Ramos (cell line): ENCODE data around the gene SUMO4.

Experiments used
- in situ Hi-C: fragments of 300-500 bp; cut with MboI; formaldehyde crosslinking; loops from one replicate; pipeline ENCODE4 v1.14.3; 2022; ENCODE audit warnings: low sequenced_read_pairs; ENCODE audit not compliant: unreplicated experiment

Gene SUMO4

DNA sequence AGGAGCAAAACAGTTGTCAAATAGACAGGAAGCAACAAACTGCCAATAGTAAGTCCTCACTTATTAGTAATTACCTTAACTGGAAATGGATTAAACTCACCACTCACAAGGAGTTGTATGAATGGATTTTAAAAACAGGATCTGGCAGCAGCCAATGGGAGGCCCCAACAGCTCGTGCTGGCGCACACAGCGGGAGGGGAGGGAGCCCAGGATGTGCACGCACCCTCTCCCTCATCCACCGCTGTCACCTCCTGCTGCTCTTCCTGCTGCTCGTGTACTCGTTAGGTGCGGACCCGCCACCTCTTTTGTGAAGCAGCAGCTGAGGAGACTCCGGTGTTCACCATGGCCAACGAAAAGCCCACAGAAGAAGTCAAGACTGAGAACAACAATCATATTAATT is at the start of gene SUMO4:
TSS of gene SUMO4 (plus strand) at position 213 of the 400 bp plus-strand sequence. CDS start at position 343, 130 bp downstream.
- in situ Hi-C loops = no loop called here

DNA sequence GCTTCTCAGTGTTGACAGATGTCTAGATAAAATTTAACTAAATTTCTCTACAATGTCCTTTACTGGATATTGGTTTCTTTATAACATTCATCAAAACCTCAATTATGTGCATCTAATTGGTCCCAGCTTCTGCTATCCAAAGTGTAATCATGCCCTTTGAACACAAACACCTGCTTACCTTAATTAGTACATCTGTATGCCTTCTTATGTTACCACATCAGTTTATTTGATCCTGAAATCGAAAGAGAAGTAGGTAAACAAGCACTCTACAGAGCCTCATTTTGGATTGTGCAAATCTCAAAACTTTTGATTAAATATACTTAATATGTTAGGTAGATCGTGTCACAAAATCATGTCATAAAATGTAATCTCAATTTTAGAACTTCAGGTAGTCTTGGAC is 46.1 kb upstream of the SUMO4 start:
- in situ Hi-C loops = no loop called here

DNA sequence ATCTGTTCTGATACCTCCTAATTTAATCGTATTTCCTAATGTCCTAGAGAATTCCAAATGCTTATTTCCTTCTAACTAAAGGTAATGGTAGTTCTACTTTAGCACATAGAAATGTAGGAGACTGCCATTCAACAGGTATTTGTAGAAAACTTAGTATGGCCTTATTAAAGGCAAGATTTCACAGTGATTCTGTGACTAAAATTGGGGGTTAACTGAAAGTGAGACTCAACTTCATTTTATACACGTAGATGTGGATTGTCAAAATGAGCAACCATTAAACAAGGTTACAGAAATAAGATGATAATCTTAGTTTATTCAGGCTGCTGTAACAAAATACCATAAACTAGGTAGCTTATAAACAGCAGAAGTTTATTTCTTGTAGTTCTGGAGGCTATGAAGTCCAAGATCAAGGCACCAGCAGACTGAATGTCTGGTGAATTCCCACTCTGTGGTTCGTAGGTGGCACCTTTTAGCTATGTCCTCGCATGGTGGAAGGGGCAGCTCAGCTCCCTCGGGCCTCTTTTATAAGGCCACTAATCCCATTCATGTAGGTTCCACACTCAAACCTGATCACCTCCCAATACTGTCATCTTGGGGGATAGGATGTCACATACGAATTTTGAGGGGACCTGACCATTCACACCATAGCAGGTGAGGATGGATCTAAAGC is 43.8 kb upstream of the SUMO4 start:
- in situ Hi-C loops = no loop called here

DNA sequence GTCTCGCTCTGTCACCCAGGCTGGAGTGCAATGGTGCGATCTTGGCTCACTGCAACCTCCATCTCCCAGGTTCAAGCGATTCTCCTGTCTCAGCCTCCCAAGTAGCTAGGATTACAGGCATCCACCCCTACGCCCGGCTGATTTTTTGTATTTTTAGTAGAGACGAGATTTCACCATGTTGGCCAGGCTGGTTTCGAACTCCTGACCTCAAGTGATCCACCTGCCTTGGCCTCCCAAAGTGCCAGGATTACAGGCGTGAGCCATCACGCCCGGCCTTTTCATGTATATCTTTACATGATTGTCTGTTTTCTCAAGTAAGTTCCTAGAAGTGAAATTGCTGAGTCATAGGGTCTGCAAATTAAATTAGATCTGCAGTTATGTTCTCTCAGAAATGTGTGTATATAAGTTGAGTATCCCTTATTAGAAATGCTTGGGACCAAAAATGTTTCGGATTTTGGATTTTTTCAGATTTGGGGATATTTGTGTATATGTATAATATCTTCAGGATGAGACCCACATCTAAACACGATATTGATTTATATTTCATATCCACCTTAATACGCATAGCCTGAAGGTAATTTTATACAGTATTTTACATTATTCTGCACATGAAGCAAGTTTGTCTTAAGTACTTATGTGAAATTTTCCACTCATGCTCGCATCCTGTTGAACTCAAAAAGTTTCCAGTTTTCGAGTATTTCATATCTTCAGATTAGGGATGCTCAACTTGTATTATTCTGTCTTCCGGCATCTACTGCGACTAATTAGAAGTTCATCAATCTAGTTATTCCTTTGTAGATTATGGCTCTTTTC is 42.1 kb upstream of the SUMO4 start:
- in situ Hi-C loops = no loop called here

DNA sequence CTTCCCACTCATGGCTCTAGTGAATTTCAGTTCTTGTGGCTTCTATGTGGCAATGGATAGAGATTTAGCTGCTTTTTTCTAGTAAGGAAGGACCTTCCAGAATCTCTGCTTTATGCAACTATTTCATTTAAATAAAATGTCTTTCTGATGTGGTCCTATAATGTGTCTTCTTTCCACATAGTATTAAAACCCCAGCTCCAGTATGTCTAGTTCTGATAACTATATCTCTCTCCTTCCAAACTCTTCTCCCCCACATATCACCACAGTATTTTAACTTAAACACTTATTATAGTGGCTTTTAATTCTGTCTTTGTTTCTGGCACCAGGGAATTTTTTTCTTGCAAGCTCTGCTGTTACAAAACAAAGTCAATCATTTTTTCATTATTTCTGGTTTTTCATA is 40.6 kb upstream of the SUMO4 start:
- in situ Hi-C loops = no loop called here

DNA sequence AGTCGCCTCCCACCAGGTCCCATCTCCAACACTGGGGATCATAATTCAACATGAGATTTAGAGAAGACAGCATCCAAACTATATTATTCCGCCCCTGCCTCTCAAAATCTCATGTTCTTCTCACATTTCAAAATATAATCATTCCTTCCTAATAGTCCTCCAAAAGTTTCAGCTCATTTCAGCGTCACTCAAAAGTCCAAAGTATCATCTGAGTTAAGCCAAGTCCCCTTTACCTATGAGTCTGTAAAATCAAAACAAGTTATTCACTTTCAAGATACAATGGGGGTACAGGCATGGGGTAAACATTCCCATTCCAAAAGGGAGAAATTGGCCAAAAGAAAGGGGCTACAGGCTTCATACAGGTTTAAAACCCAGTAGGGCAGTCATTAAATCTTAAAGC is 39.5 kb upstream of the SUMO4 start:
- in situ Hi-C loops = no loop called here

DNA sequence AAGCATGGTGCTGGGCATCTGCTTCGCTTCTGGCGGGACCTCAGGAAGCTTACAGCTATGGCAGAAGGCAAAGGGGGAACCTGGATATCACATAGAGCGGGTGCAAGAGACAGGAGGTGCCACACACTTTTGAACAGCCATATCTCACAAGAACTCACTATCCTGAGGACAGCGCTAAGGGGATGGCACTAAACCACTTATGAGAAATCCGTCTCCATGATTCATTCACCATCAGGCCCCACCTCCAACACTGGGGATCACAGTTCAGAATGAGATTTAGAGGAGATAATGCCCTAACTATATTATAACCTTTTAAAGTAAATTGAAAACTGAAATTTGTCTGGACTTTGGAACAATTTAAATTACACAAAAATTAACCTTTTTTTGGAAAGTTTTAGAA is 37.8 kb upstream of the SUMO4 start:
- in situ Hi-C loops = no loop called here

DNA sequence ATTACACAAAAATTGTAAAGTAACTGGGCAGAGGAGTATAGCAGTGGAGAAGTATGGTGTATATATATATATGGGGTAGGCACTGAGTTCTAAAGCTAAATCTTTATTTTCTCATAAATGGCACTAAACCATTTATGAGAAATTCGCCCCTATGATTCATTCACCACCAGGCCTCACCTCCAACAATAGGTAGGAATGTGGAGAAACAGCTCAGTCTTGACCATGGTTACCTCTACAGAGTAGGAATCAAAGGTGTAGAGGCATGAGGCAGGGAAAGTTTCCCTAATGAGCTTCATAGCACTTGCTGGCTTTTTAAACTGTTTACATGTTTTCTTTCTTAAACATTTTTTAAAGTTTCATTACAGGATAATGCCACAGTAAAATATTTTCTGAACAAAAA is 36.9 kb upstream of the SUMO4 start:
- in situ Hi-C loops = no loop called here

DNA sequence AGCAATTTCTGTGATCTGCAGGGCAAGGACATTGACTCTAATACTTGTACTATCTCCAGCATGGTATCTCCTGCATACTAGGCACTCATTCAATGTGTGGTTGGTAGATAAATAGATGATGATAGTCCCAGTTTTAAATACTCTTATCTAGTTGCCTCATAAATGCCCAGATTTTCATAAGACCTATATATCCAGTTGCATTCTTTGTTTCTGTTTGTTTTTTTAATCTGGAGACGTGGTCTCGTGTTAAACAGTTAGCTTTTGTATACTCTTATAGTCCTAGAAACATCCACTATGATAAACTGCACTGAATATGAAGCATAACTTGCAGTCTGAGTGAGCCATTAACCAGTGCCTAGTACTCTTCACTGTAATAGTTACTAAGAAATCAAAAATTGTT is 35.5 kb upstream of the SUMO4 start:
- in situ Hi-C loops = no loop called here

DNA sequence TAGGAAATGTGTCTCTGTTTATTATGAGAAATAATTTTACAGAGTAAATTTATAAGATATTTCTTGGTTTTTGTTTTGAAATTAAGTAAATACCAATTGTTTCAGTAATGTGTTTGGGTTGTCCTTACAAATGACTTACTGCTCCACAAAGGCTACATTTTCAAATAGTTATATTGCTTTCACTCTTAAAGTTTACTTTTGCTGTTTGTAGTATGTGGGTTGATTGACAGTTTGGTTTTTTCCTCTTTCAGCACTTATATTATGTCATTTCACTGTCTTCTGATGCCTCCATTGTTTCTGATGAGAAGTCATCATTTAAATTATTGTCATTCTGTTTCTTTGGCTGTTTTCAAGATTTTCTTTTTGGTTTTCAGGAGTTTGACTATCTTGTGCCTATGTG is 34.9 kb upstream of the SUMO4 start:
- in situ Hi-C loops = no loop called here

DNA sequence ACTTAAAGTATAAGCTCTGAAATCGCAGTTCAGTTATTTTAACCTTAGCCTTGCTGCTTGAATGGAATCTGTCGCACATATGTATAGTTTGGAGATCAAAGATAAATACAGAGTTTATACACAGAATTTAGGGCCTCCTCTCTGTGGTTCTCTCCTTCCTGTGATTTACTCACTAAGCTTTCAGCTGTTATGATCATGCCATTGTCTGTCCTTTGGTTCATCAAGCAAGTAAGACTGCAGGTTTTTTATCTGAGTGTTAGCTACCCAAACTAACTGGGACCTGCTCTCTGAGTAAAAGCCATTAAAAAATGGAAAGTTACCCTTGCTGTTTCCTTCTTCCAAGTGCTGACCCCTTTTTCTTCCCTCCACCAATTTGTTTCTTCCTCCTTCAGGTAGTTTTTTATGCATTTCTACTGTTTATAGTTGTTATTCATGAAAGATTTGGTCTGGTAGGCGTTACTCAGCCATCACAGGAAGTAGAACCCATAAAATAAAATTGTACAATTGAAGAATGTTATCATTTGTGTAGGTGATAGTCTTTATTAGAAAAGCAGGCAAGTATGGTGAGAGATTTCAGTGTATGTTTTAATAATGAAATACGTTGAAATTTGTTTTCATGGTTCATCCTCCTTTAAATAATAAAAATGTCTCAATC is 33.7 kb upstream of the SUMO4 start:
- in situ Hi-C loops = no loop called here

DNA sequence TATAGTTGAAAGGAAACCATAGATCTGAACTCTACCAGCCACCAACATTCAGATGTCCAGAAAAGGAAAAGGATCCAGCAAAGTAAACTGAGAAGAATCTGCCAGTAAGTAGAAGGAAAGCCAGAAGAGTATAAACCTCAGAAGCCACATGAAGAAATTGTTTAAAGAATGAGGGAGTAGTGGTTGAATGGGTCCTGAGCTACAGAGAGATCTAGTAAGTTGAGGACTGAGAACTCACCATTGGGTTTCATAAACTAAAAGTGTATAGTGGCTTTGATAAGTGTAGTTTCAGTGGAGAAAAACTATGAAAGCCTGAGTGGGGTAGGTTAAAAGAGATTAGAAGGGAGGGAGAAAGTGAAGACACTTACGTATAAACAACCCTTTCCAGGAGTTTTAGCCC is 32.0 kb upstream of the SUMO4 start:
- in situ Hi-C loops = no loop called here

DNA sequence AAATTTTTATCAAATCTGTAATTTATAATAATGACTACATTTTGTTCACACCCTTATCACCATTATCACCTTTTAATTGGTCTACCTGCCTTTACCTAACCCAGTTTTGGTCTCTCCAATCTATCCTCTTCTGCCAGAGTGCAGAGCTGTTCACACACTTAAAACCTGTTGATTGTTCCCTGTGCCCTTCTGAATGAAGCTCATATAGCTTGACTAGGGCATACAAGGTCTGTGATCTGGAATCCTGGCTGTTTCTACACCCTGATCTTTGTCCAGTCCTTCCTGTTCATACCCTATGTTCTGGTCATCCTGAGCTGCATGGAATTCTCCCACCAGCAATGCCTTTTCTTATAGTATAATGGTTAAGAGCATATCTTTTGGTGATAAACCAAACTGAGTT is 28.9 kb upstream of the SUMO4 start:
- in situ Hi-C loops = no loop called here

DNA sequence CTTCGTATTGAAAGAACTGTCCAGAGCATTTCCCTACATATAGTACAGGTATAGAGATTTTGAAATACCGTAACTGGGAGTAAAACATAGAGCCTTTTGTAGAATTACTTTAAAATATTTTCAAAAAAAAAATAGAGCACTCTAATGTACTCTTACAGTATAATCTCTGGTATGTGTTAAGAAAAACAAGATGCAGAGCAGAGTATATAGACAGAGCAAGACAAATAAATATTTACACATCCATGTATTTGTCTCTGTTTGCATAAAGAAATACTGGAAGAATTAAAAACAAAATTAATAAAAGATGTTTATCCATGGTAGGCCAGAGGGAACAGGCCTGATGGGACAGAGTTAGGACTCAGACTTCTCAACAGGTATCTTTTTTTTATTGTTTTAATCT is 28.0 kb upstream of the SUMO4 start:
- in situ Hi-C loops = no loop called here

DNA sequence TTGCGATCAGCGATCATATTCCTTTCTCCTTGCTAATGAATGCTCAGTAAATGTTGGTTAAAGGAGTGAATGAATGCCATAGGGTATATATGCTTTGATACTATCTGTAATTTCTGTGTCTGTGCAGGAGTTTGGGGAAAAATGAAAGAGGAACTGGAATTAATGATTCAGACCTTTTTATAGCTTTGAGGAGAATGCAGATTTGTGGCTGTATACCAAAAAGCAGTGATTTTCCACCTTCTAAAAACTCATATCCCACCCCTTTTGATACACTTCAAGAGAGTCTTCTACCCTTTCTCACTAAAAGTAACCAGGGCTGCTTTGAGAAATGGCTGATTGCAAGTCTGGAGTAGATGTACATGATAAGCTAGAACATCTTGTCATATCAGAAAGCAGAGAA is 26.6 kb upstream of the SUMO4 start:
- in situ Hi-C loops = no loop called here

DNA sequence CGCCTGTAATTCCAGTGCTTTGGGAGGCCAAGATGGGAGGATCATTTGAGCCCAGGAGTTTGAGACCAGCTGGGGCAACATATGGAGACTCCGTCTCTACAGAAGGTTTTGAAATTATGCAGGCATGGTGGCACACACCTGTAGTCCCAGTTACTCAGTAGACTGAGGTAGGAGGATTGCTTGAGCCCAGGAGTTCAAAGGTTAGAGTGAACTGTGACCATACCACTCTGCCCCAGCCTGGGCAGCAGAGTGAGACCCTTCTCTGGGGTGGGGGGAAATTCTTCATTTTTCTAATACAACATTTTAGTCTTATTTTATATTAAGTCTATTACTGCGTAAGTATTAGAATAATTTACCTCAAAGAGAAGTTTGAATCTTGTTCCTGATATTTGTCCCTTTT is 20.1 kb upstream of the SUMO4 start:
- in situ Hi-C loops = no loop called here

DNA sequence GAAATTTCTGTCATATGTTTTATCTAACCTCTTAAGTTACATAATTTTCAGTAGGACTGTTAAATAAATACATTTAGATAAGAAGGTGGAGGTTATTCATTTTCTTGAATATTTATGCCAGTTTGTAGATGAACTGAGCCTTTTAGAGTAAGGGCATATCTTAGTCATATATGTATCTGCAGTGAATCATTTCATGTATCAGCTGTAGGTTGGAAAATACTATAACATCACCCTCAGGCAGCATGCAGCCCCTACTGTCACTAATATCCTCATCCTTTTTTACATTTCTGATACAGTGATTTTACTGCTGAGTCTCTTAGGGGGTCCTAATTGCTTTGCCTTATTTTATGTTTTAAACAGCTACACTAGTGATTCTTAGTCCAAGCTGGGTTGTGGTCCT is 19.5 kb upstream of the SUMO4 start:
- in situ Hi-C loops = no loop called here

DNA sequence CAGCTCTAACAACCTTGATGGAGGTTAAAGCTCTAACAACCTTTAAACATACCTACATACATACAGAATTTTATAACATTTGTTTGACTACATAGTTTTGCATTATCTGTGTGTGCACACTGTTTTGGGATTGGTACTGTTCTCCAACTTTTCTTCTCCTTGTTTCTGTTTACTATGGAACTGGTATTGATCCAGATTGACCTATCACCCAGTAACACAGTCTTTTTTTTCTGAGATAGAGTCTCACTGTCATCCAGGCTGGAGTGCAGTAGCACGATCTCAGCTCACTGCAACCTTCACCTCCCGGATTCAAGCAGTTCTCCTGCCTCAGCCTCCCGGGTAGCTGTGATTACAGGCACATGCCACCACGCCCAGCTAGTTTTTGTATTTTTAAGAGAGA is 16.7 kb upstream of the SUMO4 start:
- in situ Hi-C loops = no loop called here

DNA sequence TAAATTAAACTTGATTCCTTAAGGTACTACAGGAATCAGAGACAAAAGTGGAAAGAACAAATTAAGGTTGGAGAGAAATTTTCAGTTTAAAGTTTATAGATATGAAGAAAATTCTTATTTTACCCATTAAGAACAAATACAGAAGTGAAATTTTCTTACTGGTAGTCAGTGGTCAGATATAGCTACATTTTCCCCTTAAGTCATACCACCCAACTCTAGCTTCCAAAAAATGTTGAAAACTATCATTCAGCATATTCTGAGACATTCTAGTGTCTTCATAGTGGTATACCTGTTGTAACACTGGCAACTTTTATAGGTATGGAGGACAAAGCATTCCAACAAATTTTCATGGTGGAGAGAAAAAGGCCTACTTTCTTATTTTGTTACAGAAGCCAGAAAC is 15.6 kb upstream of the SUMO4 start:
- in situ Hi-C loops = no loop called here

DNA sequence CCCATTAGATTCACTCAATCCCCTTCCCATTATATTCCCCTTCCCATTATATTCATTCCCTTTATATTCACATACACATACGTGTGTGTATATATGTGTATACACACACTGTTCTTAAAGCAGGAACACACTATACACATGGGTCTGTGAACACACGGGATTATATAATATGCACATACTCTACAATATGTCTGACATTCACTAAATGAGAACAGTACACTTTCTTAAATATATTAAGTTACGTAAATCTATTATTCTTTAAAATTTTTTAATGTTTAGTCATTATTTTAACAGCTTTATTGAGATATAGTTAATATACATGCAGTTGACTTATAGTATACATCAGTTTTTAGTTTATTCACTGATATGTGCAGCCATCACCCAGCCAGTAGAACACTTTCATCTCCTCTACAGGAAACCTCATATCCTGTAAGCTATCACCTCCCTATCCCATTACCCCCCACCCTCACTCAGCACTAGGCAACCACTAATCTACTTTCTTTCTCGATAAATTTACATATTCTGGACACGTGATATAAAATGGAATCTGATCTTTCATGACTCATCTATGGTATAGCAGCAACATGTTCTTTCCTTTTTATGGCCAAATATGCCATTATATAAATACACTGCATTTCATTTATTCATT is 13.9 kb upstream of the SUMO4 start:
- in situ Hi-C loops = no loop called here
